KMS-11 (cell line): ENCODE results near the gene NCK1.

Experiments used
- H2AFZ ChIP-seq: fragments of 200-600 bp; sonication (generic); 2 replicates; pipeline ENCODE4 v1.6.1; 2016; ENCODE audit warnings: antibody characterized with exemption, mixed run types, low read depth
- H3K27ac ChIP-seq: fragments of 200-600 bp; sonication (generic); 2 replicates; pipeline ENCODE4 v1.6.1; 2016; ENCODE audit warnings: mild to moderate bottlenecking, mixed run types
- H3K27me3 ChIP-seq: fragments of 200-600 bp; sonication (generic); 2 replicates; pipeline ENCODE4 v1.6.1; 2017; ENCODE audit warnings: mild to moderate bottlenecking, low read depth, mixed run types, moderate library complexity; ENCODE audit not compliant: insufficient read depth
- H3K36me3 ChIP-seq: fragments of 200-600 bp; sonication (generic); 2 replicates; pipeline ENCODE4 v1.6.1; 2017; ENCODE audit warnings: mild to moderate bottlenecking, mixed run types; ENCODE audit not compliant: insufficient read depth
- H3K4me1 ChIP-seq: fragments of 200-600 bp; sonication (generic); 2 replicates; pipeline ENCODE4 v1.6.1; 2016; ENCODE audit warnings: mild to moderate bottlenecking, low read depth, mixed run types; ENCODE audit not compliant: poor library complexity, severe bottlenecking
- H3K4me2 ChIP-seq: fragments of 200-600 bp; sonication (generic); 2 replicates; pipeline ENCODE4 v1.7.0; 2016; ENCODE audit warnings: mild to moderate bottlenecking, mixed run types
- H3K4me3 ChIP-seq: fragments of 200-600 bp; sonication (generic); IDR thresholded peaks from 2 replicates; pipeline ENCODE4 v1.6.1; 2017; ENCODE audit warnings: low read depth, low read length, mixed read lengths; ENCODE audit not compliant: insufficient read depth
- H3K79me2 ChIP-seq: fragments of 200-600 bp; sonication (generic); 2 replicates; pipeline ENCODE4 v1.6.1; 2016; ENCODE audit warnings: low read depth, mixed run types; ENCODE audit not compliant: insufficient read depth
- H3K9ac ChIP-seq: fragments of 200-600 bp; sonication (generic); 2 replicates; pipeline ENCODE4 v1.6.1; 2016; ENCODE audit warnings: mild to moderate bottlenecking, mixed run types
- H4K20me1 ChIP-seq: fragments of 200-600 bp; sonication (generic); 2 replicates; pipeline ENCODE4 v1.6.1; 2016; ENCODE audit warnings: mild to moderate bottlenecking, mixed run types; ENCODE audit not compliant: insufficient read depth
- TF ChIP-seq, protein P1 (sequence below): fragments of 200-600 bp; sonication (generic); conservative IDR thresholded peaks from 2 replicates; pipeline ENCODE4 v1.6.1; 2017; ENCODE audit warnings: low read depth, mild to moderate bottlenecking, antibody characterized with exemption, low read length, moderate library complexity, mixed read lengths

Gene NCK1

GRCh38 chr3:136974670-136975069, 112.7 kb downstream of the NCK1 start:
- H3K9ac ChIP-seq = no peak overlapping the region

DNA sequence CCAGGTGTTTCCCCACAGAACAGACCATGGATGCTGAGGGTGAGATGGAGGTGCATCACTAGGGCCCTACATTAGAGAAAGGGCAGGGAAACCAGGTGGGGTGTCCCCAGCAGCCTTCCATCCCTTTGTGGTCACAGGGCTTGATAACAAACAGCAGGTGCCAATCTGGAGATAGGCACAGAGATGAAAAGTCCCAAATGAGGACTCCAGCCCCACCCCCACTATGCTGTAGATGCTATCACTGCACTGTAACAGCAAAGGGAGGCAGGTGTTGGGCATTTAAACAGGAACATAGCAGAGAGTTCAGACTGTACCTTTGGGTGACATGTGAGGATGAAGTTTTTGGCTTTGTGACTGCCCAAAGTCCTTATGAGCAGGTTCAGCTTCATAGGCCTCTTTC, 117.2 kb downstream of the NCK1 start:
- TF ChIP-seq, protein P1, sequence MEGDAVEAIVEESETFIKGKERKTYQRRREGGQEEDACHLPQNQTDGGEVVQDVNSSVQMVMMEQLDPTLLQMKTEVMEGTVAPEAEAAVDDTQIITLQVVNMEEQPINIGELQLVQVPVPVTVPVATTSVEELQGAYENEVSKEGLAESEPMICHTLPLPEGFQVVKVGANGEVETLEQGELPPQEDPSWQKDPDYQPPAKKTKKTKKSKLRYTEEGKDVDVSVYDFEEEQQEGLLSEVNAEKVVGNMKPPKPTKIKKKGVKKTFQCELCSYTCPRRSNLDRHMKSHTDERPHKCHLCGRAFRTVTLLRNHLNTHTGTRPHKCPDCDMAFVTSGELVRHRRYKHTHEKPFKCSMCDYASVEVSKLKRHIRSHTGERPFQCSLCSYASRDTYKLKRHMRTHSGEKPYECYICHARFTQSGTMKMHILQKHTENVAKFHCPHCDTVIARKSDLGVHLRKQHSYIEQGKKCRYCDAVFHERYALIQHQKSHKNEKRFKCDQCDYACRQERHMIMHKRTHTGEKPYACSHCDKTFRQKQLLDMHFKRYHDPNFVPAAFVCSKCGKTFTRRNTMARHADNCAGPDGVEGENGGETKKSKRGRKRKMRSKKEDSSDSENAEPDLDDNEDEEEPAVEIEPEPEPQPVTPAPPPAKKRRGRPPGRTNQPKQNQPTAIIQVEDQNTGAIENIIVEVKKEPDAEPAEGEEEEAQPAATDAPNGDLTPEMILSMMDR = no peak
- Histone ChIP-seq H3K27me3 (no peaks in the 10 kb centered on the region), H3K4me1 (peaks cover 8% of the 10 kb centered on the region), H3K36me3 (no peaks in the 10 kb centered on the region), H3K4me3 (no peak overlapping the region), H4K20me1 (no peaks in the 10 kb centered on the region), H2AFZ (no peak overlapping the region), H3K27ac (no peak overlapping the region), H3K9ac (no peak overlapping the region), H3K4me2 (no peak overlapping the region; the same call in 1 of the 2 replicates), H3K79me2 (no peaks in the 10 kb centered on the region)

More at GRCh38 chr3:136974670-136975069, 112.7 kb downstream of the NCK1 start:
- Histone ChIP-seq H3K4me3 (no peak overlapping the region), H3K4me1 (peaks cover 8% of the 10 kb centered on the region), H3K79me2 (no peaks in the 10 kb centered on the region), H3K27me3 (no peaks in the 10 kb centered on the region), H2AFZ (no peak overlapping the region), H4K20me1 (no peaks in the 10 kb centered on the region), H3K27ac (no peak overlapping the region), H3K36me3 (no peaks in the 10 kb centered on the region), H3K4me2 (no peak overlapping the region)
- TF ChIP-seq, protein P1 = no peak

- Histone ChIP-seq H3K27me3 (no peaks in the 10 kb centered on the region), H3K36me3 (no peaks in the 10 kb centered on the region), H3K9ac (no peak overlapping the region), H4K20me1 (no peaks in the 10 kb centered on the region), H3K79me2 (no peaks in the 10 kb centered on the region), H3K4me1 (peaks cover 8% of the 10 kb centered on the region), H2AFZ (no peak overlapping the region), H3K27ac (no peak overlapping the region), H3K4me2 (no peak overlapping the region), H3K4me3 (no peak overlapping the region)
- TF ChIP-seq, protein P1 = no peak
Measured at GRCh38 chr3:136979684-136980083, 117.7 kb downstream of the NCK1 start.

- TF ChIP-seq, protein P1 = no peak
- no peaks in the 10 kb centered on the region for H4K20me1 ChIP-seq
- no peak overlapping the region for H3K4me2 ChIP-seq
- H3K4me1 ChIP-seq = peaks cover 8% of the 10 kb centered on the region
- H2AFZ ChIP-seq = no peak overlapping the region
- no peak overlapping the region for H3K27ac ChIP-seq
- no peak overlapping the region for H3K4me3 ChIP-seq
- no peaks in the 10 kb centered on the region for H3K79me2 ChIP-seq
- H3K36me3 ChIP-seq = no peaks in the 10 kb centered on the region
- no peaks in the 10 kb centered on the region for H3K27me3 ChIP-seq
- no peak overlapping the region for H3K9ac ChIP-seq
Measured at GRCh38 chr3:136982033-136982432, 120.0 kb downstream of the NCK1 start.
